Suprapubic skin (tissue), 4 donors: ENCODE measurements around the gene KDM4B. TPM values are rescaled to one million over a fixed set of nuclear protein-coding genes. Genes with fewer than 3 reads are reported as not detected.
A peak's percentile ranks its signal among the peaks of the same experiment; 100 is the strongest.

ENCODE experiments used
- DNase-seq, 2 donors: peaks; one replicate each; pipeline ENCODE4 v3.0.0-alpha.2; 2019; ENCODE audit warnings: low spot score in 2 of 2
- H3K27ac ChIP-seq: fragments of 200-600 bp; sonication (generic); one replicate; pipeline ENCODE4 v1.5.1; 2019
- H3K27me3 ChIP-seq: fragments of 200-600 bp; sonication (generic); one replicate; pipeline ENCODE4 v1.5.1; 2019
- H3K36me3 ChIP-seq: fragments of 200-600 bp; sonication (generic); one replicate; pipeline ENCODE4 v1.5.1; 2019
- H3K4me1 ChIP-seq: fragments of 200-600 bp; sonication (generic); one replicate; pipeline ENCODE4 v1.5.1; 2019
- H3K4me3 ChIP-seq: fragments of 200-600 bp; sonication (generic); one replicate; pipeline ENCODE4 v1.5.1; 2019; ENCODE audit warnings: mild to moderate bottlenecking
- H3K9me3 ChIP-seq: fragments of 200-600 bp; sonication (generic); one replicate; pipeline ENCODE4 v1.5.1; 2019
- CTCF ChIP-seq, 2 donors: fragments of 200-600 bp in 1 of 2; fragments of 450-650 bp in 1 of 2; sonication (generic) in 1 of 2; IDR thresholded peaks; one replicate each; pipeline ENCODE4 v1.5.1; 2016 to 2019; ENCODE audit warnings: antibody characterized with exemption in 2 of 2, mild to moderate bottlenecking in 1 of 2, moderate library complexity in 1 of 2
- EP300 ChIP-seq: sonication (generic); formaldehyde crosslinking; IDR thresholded peaks from one replicate; pipeline ENCODE4 v1.6.1; 2017; ENCODE audit warnings: antibody characterized with exemption
- POLR2A ChIP-seq, 2 donors: fragments of 450-650 bp; IDR thresholded peaks; one replicate each; pipeline ENCODE4 v1.6.1; 2017; ENCODE audit warnings: antibody characterized with exemption in 2 of 2, mild to moderate bottlenecking in 2 of 2, moderate library complexity in 2 of 2
- POLR2AphosphoS5 ChIP-seq, 3 donors: sonication (generic); formaldehyde crosslinking; IDR thresholded peaks; one replicate each; pipeline ENCODE4 v1.6.1; 2017; ENCODE audit warnings: antibody characterized with exemption in 3 of 3
- WGBS: methylation state at CpG from one replicate; pipeline ENCODE4 v1.1.5; 2018; 5-methylcytosine and 5-hydroxymethylcytosine counted together
- total RNA-seq, 4 donors: library from RNA; depleted of rRNA; stranded (reverse); fragments of >200 nt; gene quantifications; one replicate each; pipeline ENCODE4 v1.1.0, GENCODE V29; 2016

The KDM4B gene
- total RNA-seq, 4 donors from 2014 or later, result 34.2 to 82.7 (median 48.7) TPM

GRCh38 chr19:5038631-5039271 lies 69.8 kb downstream of the KDM4B start:
- peak overlapping the region; percentile 0 for H3K27ac ChIP-seq
- H3K9me3 ChIP-seq, result no peaks in the 10 kb centered on the region
- DNase-seq, result no peak
- H3K36me3 ChIP-seq, result peaks cover 18% of the 10 kb centered on the region
- peak; percentile 33 to 61 for TF ChIP-seq CTCF (IDR thresholded peaks at IDR 0.05)
- no peak for TF ChIP-seq EP300
- no peak for TF ChIP-seq POLR2AphosphoS5 (IDR thresholded peaks at IDR 0.05)
- TF ChIP-seq POLR2A (IDR thresholded peaks at IDR 0.05), result no peak
- H3K4me1 ChIP-seq, result peaks cover 81% of the 10 kb centered on the region
- H3K27me3 ChIP-seq, result no peaks in the 10 kb centered on the region
- no peak overlapping the region for H3K4me3 ChIP-seq
- WGBS, result 52% methylated on average over 8 of the region's 14 CpGs

- Histone ChIP-seq H3K9me3 (no peaks in the 10 kb centered on the region), H3K27me3 (no peaks in the 10 kb centered on the region), H3K4me1 (peaks cover 74% of the 10 kb centered on the region), H3K4me3 (no peak overlapping the region), H3K36me3 (peaks cover 13% of the 10 kb centered on the region), H3K27ac (peak overlapping the region; percentile 3)
- DNase-seq, result no peak
- WGBS, result 92% methylated on average over 27 of the region's 43 CpGs
- no peak for TF ChIP-seq EP300
- TF ChIP-seq CTCF (IDR thresholded peaks at IDR 0.05), result no peak
- no peak for TF ChIP-seq POLR2AphosphoS5 (IDR thresholded peaks at IDR 0.05)
- no peak for TF ChIP-seq POLR2A (IDR thresholded peaks at IDR 0.05)
Observed at GRCh38 chr19:5039642-5040543, 71.0 kb downstream of the KDM4B start.

- no peaks in the 10 kb centered on the region for H3K27me3 ChIP-seq
- no peak for DNase-seq
- TF ChIP-seq CTCF (IDR thresholded peaks at IDR 0.05), result no peak
- TF ChIP-seq POLR2AphosphoS5 (IDR thresholded peaks at IDR 0.05), result peak in 1 of 3 donors; percentile 51
- H3K4me3 ChIP-seq, result no peak overlapping the region
- peaks cover 67% of the 10 kb centered on the region for H3K4me1 ChIP-seq
- H3K9me3 ChIP-seq, result no peaks in the 10 kb centered on the region
- 78% methylated on average over 19 of the region's 28 CpGs for WGBS
- peak overlapping the region; percentile 78 for H3K27ac ChIP-seq
- peaks cover 13% of the 10 kb centered on the region for H3K36me3 ChIP-seq
Observed at GRCh38 chr19:5040544-5041167, 71.7 kb downstream of the KDM4B start.

- Histone ChIP-seq H3K27me3 (no peaks in the 10 kb centered on the region), H3K9me3 (no peaks in the 10 kb centered on the region), H3K36me3 (peaks cover 13% of the 10 kb centered on the region), H3K4me3 (no peak overlapping the region), H3K27ac (peak overlapping the region; percentile 78), H3K4me1 (peaks cover 67% of the 10 kb centered on the region)
- TF ChIP-seq POLR2A (IDR thresholded peaks at IDR 0.05), result no peak
- no peak for TF ChIP-seq EP300
- no peak for TF ChIP-seq POLR2AphosphoS5 (IDR thresholded peaks at IDR 0.05)
- no peak for TF ChIP-seq CTCF (IDR thresholded peaks at IDR 0.05)
- 64% methylated on average over 10 of the region's 29 CpGs for WGBS
- DNase-seq, result no peak
Observed at GRCh38 chr19:5041168-5041912, 72.4 kb downstream of the KDM4B start.
